HG02588 (cell line): ENCODE measurements around the gene SLC22A16.

Source experiments
- ATAC-seq: cut with Tn5 transposase; IDR thresholded peaks from one replicate; pipeline ENCODE4 v1.9.1; 2021; ENCODE audit warnings: mild to moderate bottlenecking, moderate library complexity; ENCODE audit not compliant: unreplicated experiment

SLC22A16 gene

GRCh38 chr6:110409794-110410193 is 66.6 kb downstream of the SLC22A16 start:
- ATAC-seq: no peak

- ATAC-seq: no peak
Observed at GRCh38 chr6:110408901-110409300, 67.5 kb downstream of the SLC22A16 start.

DNA sequence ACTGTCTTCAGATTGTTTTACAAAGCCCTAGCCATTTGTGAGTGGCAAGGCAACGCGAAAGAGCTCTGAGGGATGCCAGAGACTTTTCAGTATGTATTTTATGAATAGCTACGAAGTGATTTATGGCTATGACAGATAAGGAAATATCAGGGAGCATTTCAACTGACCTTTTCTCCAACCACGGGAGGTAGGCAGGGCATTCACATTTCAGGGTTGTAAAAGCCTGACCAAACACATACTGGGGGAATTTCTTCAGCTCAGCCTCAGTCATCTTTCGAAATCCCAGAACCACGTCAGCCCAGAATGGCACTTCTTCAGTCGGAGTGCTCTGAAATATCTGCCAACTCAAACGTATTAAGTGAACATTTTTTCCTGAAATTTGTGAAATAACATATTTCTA is 71.8 kb downstream of the SLC22A16 start:
- no peak for ATAC-seq

GRCh38 chr6:110401585-110402176 is 74.7 kb downstream of the SLC22A16 start:
- no peak for ATAC-seq

- ATAC-seq: no peak
Observed at GRCh38 chr6:110400208-110400607, 76.2 kb downstream of the SLC22A16 start.

- no peak for ATAC-seq
Observed at GRCh38 chr6:110399219-110400071, 77.0 kb downstream of the SLC22A16 start.

- no peak for ATAC-seq
Observed at GRCh38 chr6:110398778-110399177, 77.6 kb downstream of the SLC22A16 start.

DNA sequence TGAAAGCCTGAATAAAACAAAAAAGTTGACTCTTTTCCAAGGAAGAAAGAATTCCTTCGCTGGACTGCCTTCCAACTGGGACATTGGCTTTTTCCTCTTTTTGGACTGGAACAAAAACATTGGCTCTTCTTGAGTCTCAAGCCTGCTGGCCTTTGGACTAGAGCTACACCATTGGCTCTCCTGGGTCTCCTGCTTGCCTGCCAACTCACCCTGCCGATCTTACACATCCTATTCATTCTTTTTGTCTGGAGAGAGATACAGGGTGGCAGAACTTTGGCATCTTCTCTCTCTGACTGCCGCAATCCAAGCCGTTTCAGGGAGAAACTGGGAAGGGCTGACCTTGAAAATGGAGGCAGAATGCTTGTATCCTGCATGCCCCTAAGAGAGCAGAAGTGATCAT is 81.2 kb downstream of the SLC22A16 start:
- no peak for ATAC-seq

DNA sequence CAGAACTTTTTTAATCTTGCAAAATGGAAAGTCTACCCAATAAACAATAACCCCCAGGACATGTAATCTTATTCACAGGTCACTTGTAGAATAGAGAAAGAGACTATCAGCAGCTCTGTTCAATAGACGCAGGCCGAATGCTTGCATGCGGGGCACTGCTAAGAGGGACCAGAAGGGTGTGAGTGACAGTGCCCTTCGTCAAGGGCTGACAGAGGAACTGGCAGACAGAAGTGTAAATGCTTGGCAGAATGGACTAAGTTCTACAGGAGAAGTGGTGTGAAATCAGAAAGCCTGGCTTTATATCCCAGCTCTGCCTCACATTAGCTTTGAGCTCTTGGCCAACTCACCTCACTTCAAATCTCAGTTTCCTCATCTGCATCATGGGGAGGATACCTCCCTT is 82.0 kb downstream of the SLC22A16 start:
- no peak for ATAC-seq

- ATAC-seq: no peak
Observed at GRCh38 chr6:110392727-110393126, 83.7 kb downstream of the SLC22A16 start.

DNA sequence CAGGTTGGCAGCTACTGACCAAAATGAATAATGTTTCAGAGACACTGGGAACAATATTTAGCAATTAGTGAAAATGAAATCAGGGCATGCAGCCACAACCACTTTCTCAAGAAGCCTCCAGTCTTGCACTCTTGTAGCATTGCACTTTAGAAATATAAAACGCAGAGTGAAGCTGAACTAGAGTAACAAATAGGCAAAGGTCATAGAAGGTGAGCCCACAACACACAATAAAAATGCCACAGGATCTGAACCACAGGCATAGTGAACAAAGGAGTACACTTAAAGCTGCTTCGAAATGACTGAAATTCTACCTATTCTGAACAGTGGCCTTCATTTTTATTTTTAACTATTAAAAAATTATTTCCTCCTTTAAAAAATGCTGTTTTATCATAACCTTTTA is 86.0 kb downstream of the SLC22A16 start:
- ATAC-seq: no peak

DNA sequence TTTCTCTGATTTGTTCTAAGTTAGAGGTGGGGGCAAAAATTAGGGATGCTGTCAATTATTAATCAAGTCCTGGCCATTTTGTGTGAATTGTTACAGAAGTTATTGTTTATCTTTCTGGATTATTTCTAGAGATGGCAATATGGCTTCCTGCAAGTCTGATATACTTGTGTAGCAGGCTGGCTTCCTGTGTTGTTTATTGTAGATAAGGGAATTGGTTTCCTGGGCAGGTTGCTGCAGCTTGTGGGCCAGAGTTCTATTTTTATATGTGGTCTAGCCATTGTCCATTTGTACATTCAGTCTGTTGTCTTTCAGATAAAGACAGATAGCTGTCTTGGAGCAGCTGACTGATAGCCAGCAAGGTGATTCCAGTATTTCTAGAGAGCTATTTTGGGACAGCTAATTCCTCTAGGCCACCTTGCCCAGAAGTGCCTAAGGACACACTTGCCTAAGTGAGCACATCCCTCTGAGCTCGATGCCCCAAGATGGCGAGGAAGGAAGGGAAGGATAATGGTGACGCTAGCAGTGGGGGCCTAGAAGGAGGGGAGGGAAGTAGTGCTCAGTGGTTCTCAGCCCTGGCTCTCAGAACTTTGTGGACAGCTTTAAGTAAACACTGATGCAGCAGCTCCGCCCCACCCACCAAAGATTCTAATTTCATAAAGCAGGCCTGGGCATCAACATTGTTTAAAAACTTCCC is 86.6 kb downstream of the SLC22A16 start:
- no peak for ATAC-seq

- no peak for ATAC-seq
Observed at GRCh38 chr6:110387986-110388385, 88.4 kb downstream of the SLC22A16 start.

DNA sequence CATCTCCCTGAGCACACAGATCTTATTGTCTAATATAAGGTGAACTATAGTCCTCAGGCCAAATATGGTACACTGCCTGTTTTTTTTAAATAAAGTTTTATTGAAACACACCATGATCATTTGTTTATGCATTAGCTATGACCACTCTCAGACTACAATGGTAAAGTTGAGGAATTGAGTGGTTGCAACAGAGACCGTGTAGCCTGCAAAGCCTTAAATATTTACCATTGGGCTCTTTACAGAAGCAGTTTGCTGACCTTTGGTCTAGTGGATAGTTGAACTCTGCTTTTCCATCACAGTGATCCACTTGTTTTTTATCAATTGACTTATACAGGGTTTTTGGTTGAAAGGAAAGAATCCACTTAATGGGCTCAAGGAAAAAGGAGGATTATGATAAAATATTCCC is 91.0 kb downstream of the SLC22A16 start:
- no peak for ATAC-seq

GRCh38 chr6:110378552-110378951 is 97.9 kb downstream of the SLC22A16 start:
- no peak for ATAC-seq
